Measurements from ENCODE around the gene SGPP2.

GRCh38 chr2:222380456-222380855 is 43.9 kb upstream of the SGPP2 start:
- TF ChIP-seq CTCF (IDR thresholded peaks at IDR 0.05; ENCODE audit: insufficient read depth, low read depth, low read length) = no peak
- no peak for TF ChIP-seq EZH2 (IDR thresholded peaks at IDR 0.05; ENCODE audit: insufficient read depth, low read length)

All from astrocyte (in vitro differentiated cells and primary cell).